Measurements from ENCODE around the gene NFYB. TPM values are rescaled to one million over a fixed set of nuclear protein-coding genes. Genes with fewer than 3 reads are reported as not detected.

The NFYB gene
- total RNA-seq, 1 experiment from 2014 or later = 27.0 TPM

GRCh38 chr12:104079024-104079423 lies 59.0 kb downstream of the NFYB start:
- peaks cover 8% of the 10 kb centered on the region; the same call in 1 of the 2 replicates for H3K36me3 ChIP-seq (ENCODE audit: insufficient read depth, low read length)
- no peak overlapping the region for H3K4me3 ChIP-seq (ENCODE audit: low read length)
- no peak overlapping the region for H3K9ac ChIP-seq (ENCODE audit: low read length)
- DNase-seq = no peak
- no peaks in the 10 kb centered on the region; the same call in 1 of the 2 replicates for H3K9me2 ChIP-seq (replicated peaks; ENCODE audit: insufficient read depth, low read length)
- no peak overlapping the region for H3K4me2 ChIP-seq (ENCODE audit: low read depth, low read length, poor library complexity, severe bottlenecking)
- H4K20me1 ChIP-seq (ENCODE audit: insufficient read depth, low read depth, low read length) = no peaks in the 10 kb centered on the region
- peaks cover 24% of the 10 kb centered on the region for H3K79me2 ChIP-seq (ENCODE audit: low read length)
- no peaks in the 10 kb centered on the region for H3K27me3 ChIP-seq (ENCODE audit: low read length)
- no peak overlapping the region for H2AFZ ChIP-seq (ENCODE audit: low read length)
- H3K4me1 ChIP-seq (ENCODE audit: low read length) = no peaks in the 10 kb centered on the region
- H3K27ac ChIP-seq (ENCODE audit: low read length) = no peak overlapping the region
- H3K9me3 ChIP-seq (ENCODE audit: low read length) = no peaks in the 10 kb centered on the region

- DNase-seq = no peak
- no peak overlapping the region for H2AFZ ChIP-seq (ENCODE audit: low read length)
- H4K20me1 ChIP-seq (ENCODE audit: insufficient read depth, low read depth, low read length) = no peaks in the 10 kb centered on the region
Measured at GRCh38 chr12:104073699-104074098, 64.3 kb downstream of the NFYB start.

GRCh38 chr12:104072099-104072498 lies 65.9 kb downstream of the NFYB start:
- H3K9ac ChIP-seq (ENCODE audit: low read length) = no peak overlapping the region

More at GRCh38 chr12:104073699-104074098, 64.3 kb downstream of the NFYB start:
- Histone ChIP-seq H3K36me3 (ENCODE audit: insufficient read depth, low read length) (peaks cover 5% of the 10 kb centered on the region; the same call in 1 of the 2 replicates), H3K4me3 (ENCODE audit: low read length) (no peak overlapping the region), H3K79me2 (ENCODE audit: low read length) (peaks cover 21% of the 10 kb centered on the region), H3K9me2 (replicated peaks; ENCODE audit: insufficient read depth, low read length) (peaks cover 3% of the 10 kb centered on the region; the same call in 1 of the 2 replicates), H3K9me3 (ENCODE audit: low read length) (no peaks in the 10 kb centered on the region), H3K27me3 (ENCODE audit: low read length) (no peaks in the 10 kb centered on the region), H3K4me1 (ENCODE audit: low read length) (no peaks in the 10 kb centered on the region), H3K9ac (ENCODE audit: low read length) (no peak overlapping the region), H3K4me2 (ENCODE audit: low read depth, low read length, poor library complexity, severe bottlenecking) (no peak overlapping the region), H3K27ac (ENCODE audit: low read length) (no peak overlapping the region)

More at GRCh38 chr12:104072099-104072498, 65.9 kb downstream of the NFYB start:
- Histone ChIP-seq H3K9me2 (replicated peaks; ENCODE audit: insufficient read depth, low read length) (peaks cover 3% of the 10 kb centered on the region; the same call in 1 of the 2 replicates), H3K4me1 (ENCODE audit: low read length) (no peaks in the 10 kb centered on the region), H3K4me2 (ENCODE audit: low read depth, low read length, poor library complexity, severe bottlenecking) (no peak overlapping the region), H3K79me2 (ENCODE audit: low read length) (peaks cover 26% of the 10 kb centered on the region), H3K36me3 (ENCODE audit: insufficient read depth, low read length) (peaks cover 5% of the 10 kb centered on the region; the same call in 1 of the 2 replicates), H3K9me3 (ENCODE audit: low read length) (no peaks in the 10 kb centered on the region), H3K4me3 (ENCODE audit: low read length) (no peak overlapping the region), H3K27ac (ENCODE audit: low read length) (no peak overlapping the region), H2AFZ (ENCODE audit: low read length) (no peak overlapping the region), H4K20me1 (ENCODE audit: insufficient read depth, low read depth, low read length) (no peaks in the 10 kb centered on the region), H3K27me3 (ENCODE audit: low read length) (no peaks in the 10 kb centered on the region)
- DNase-seq = no peak

Small RNA genes within 50 kb of the gene (small RNA-seq; reads per million reads assigned to genes)
- not detected for gene RNA5SP370

Other genes with a start within 250 kb of the NFYB start
- 327 and 334 TPM in 2 replicates for gene HSP90B1, start 207.8 kb downstream of the NFYB start, total RNA-seq (2014; rRNA removed; shearing (Covaris generic); ENCODE audit: low replicate concordance)
- 28.0 and 38.9 TPM in 2 replicates for gene TDG, start 172.3 kb downstream of the NFYB start, total RNA-seq (2014; rRNA removed; shearing (Covaris generic); ENCODE audit: low replicate concordance)
- not detected in 2 replicates for gene GLT8D2, start 88.0 kb downstream of the NFYB start, total RNA-seq (2014; rRNA removed; shearing (Covaris generic); ENCODE audit: low replicate concordance)
- 9.6 and 17.2 TPM in 2 replicates for gene HCFC2, start 73.7 kb downstream of the NFYB start, total RNA-seq (2014; rRNA removed; shearing (Covaris generic); ENCODE audit: low replicate concordance)
- gene TXNRD1, start 77.6 kb upstream of the NFYB start, total RNA-seq (2014; rRNA removed; shearing (Covaris generic); ENCODE audit: low replicate concordance) = 54.6 and 69.4 TPM in 2 replicates
- gene EID3, start 165.5 kb upstream of the NFYB start, total RNA-seq (2014; rRNA removed; shearing (Covaris generic); ENCODE audit: low replicate concordance) = 1.5 and 2.7 TPM in 2 replicates

All from Karpas-422 (cell line).